ENCODE results near the gene ORC2. TPM values are rescaled to one million over a fixed set of nuclear protein-coding genes. Genes with fewer than 3 reads are reported as not detected.

ORC2 gene
- total RNA-seq, 1 donor from 2014 or later = 38.3 TPM

DNA sequence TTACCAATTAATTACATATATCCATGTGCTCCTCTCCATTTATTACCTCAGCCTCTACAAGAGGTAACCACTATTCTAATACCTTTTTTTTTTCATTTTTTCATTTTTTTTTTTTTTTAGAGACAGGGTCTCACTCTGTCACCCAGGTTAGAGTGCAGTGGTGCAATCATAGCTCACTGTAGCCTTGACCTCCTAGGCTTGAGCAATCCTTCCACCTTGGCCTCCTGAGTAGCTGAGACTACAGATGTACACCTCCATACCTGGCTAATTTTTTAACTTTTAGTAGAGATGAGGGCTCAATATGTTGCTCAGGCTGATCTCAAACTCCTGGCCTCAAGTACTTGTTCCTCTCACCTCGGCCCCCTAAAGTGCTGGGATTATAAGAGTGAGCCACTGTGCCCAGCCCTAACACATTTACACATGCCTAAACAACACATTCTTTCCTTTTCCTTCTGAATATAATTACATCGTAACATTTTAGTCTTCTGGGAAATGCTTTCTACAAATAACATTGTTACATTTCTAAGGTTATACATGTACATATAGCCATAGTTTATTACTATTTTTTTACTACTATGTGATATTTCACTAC, 85.1 kb downstream of the ORC2 start:
- no peak for DNase-seq (ENCODE audit: extremely low spot score, unreplicated experiment)
- H3K27me3 Mint-ChIP-seq = no peaks in the 10 kb centered on the region
- no peak overlapping the region for H3K4me3 Mint-ChIP-seq
- no peak for TF ChIP-seq CTCF (conservative IDR thresholded peaks at IDR 0.05)
- no peaks in the 10 kb centered on the region for H3K4me1 Mint-ChIP-seq (ENCODE audit: unreplicated experiment)
- no peak overlapping the region for H3K27ac Mint-ChIP-seq
- peaks cover 9% of the 10 kb centered on the region for H3K36me3 Mint-ChIP-seq
- H3K9me3 Mint-ChIP-seq = no peaks in the 10 kb centered on the region

- Mint-ChIP-seq H3K9me3 (no peaks in the 10 kb centered on the region), H3K4me3 (no peak overlapping the region), H3K36me3 (peaks cover 9% of the 10 kb centered on the region), H3K27ac (no peak overlapping the region), H3K4me1 (ENCODE audit: unreplicated experiment) (no peaks in the 10 kb centered on the region), H3K27me3 (no peaks in the 10 kb centered on the region)
- DNase-seq (ENCODE audit: extremely low spot score, unreplicated experiment) = no peak
- TF ChIP-seq CTCF (conservative IDR thresholded peaks at IDR 0.05) = no peak
Observed at GRCh38 chr2:200877443-200877842, 86.0 kb downstream of the ORC2 start.

DNA sequence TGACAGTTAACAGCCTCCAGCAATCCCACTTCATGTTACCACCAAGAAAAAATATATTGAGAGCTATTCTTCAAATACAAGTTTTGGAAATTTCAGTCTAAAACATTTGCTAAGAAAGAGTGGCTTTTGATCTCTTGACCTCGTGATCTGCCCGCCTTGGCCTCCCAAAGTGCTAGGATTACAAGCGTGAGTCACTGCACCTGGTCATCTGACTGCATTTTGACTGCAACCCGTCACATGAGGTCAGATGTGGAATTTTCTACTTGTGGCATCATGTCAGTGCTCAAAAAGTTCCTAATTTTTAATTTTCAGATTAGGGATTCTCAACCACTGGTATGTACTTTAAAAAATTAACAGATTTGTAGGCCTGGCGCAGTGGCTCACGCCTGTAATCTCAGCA, 89.9 kb downstream of the ORC2 start:
- Mint-ChIP-seq H3K27me3 (no peaks in the 10 kb centered on the region), H3K9me3 (no peaks in the 10 kb centered on the region), H3K4me3 (no peak overlapping the region), H3K36me3 (peaks cover 5% of the 10 kb centered on the region), H3K4me1 (ENCODE audit: unreplicated experiment) (no peaks in the 10 kb centered on the region), H3K27ac (no peak overlapping the region)
- no peak for TF ChIP-seq CTCF (conservative IDR thresholded peaks at IDR 0.05)
- no peak for DNase-seq (ENCODE audit: extremely low spot score, unreplicated experiment)

GRCh38 chr2:200871151-200871550, 92.3 kb downstream of the ORC2 start:
- TF ChIP-seq CTCF (conservative IDR thresholded peaks at IDR 0.05) = no peak
- H3K27me3 Mint-ChIP-seq = no peaks in the 10 kb centered on the region
- no peaks in the 10 kb centered on the region for H3K9me3 Mint-ChIP-seq
- H3K36me3 Mint-ChIP-seq = peaks cover 5% of the 10 kb centered on the region
- peaks cover 7% of the 10 kb centered on the region for H3K4me1 Mint-ChIP-seq (ENCODE audit: unreplicated experiment)
- no peak for DNase-seq (ENCODE audit: extremely low spot score, unreplicated experiment)
- no peak overlapping the region for H3K27ac Mint-ChIP-seq
- H3K4me3 Mint-ChIP-seq = no peak overlapping the region

GRCh38 chr2:200869014-200869413, 94.4 kb downstream of the ORC2 start:
- no peaks in the 10 kb centered on the region for H3K27me3 Mint-ChIP-seq
- no peak for TF ChIP-seq CTCF (conservative IDR thresholded peaks at IDR 0.05)
- no peak for DNase-seq (ENCODE audit: extremely low spot score, unreplicated experiment)
- no peaks in the 10 kb centered on the region for H3K9me3 Mint-ChIP-seq
- peaks cover 11% of the 10 kb centered on the region for H3K4me1 Mint-ChIP-seq (ENCODE audit: unreplicated experiment)
- H3K4me3 Mint-ChIP-seq = no peak overlapping the region
- peaks cover 1% of the 10 kb centered on the region for H3K36me3 Mint-ChIP-seq
- no peak overlapping the region for H3K27ac Mint-ChIP-seq
